Immature natural killer cell (primary cell): ENCODE results near the gene BNIP3. TPM values are rescaled to one million over a fixed set of nuclear protein-coding genes. Genes with fewer than 3 reads are reported as not detected.
"Not testable (repeated sequence)": the region's sequence is repeated elsewhere in the genome, so short reads cannot be mapped to it uniquely, and the experiment has no call there.

Experiments used
- DNase-seq, 3 donors: peaks; one replicate each; pipeline ENCODE4 v3.0.0; 2022; ENCODE audit warnings: mixed read lengths in 1 of 3
- H3K27ac Mint-ChIP-seq, 6 donors: one replicate each; pipeline ENCODE4 v1.8.0; 2020; ENCODE audit warnings: mixed read lengths in 6 of 6, mild to moderate bottlenecking in 5 of 6, inconsistent platforms in 4 of 6, moderate library complexity in 3 of 6
- H3K27me3 Mint-ChIP-seq, 3 donors: one replicate each; pipeline ENCODE4 v1.8.0; 2020 to 2021; ENCODE audit warnings: low read depth in 3 of 3, mild to moderate bottlenecking in 3 of 3, mixed read lengths in 3 of 3, moderate library complexity in 3 of 3, inconsistent platforms in 1 of 3
- H3K36me3 Mint-ChIP-seq, 3 donors: one replicate each; pipeline ENCODE4 v1.8.0; 2020; ENCODE audit warnings: mixed read lengths in 3 of 3, inconsistent platforms in 2 of 3, mild to moderate bottlenecking in 2 of 3
- H3K4me1 Mint-ChIP-seq, 2 donors: one replicate each; pipeline ENCODE4 v1.8.0; 2020; ENCODE audit warnings: inconsistent platforms in 2 of 2, mild to moderate bottlenecking in 2 of 2, mixed read lengths in 2 of 2, moderate library complexity in 1 of 2
- H3K4me3 Mint-ChIP-seq, 5 donors: one replicate each; pipeline ENCODE4 v1.8.0; 2020; ENCODE audit warnings: mild to moderate bottlenecking in 5 of 5, mixed read lengths in 5 of 5, inconsistent platforms in 3 of 5, moderate library complexity in 3 of 5
- H3K9me3 Mint-ChIP-seq, 6 donors: one replicate each; pipeline ENCODE4 v1.8.0; 2020; ENCODE audit warnings: mild to moderate bottlenecking in 6 of 6, mixed read lengths in 6 of 6, inconsistent platforms in 4 of 6, moderate library complexity in 3 of 6
- polyA plus RNA-seq, 3 donors: library from polyadenylated mRNA; unstranded; fragments of 300-500 nt; fragmentation: Illumina TruSeq; gene quantifications; one replicate each; pipeline ENCODE4 v1.2.3, GENCODE V29; 2021

BNIP3 gene
- polyA plus RNA-seq, 3 donors from 2014 or later, result 8.7 to 17.8 (median 9.0) TPM

DNA sequence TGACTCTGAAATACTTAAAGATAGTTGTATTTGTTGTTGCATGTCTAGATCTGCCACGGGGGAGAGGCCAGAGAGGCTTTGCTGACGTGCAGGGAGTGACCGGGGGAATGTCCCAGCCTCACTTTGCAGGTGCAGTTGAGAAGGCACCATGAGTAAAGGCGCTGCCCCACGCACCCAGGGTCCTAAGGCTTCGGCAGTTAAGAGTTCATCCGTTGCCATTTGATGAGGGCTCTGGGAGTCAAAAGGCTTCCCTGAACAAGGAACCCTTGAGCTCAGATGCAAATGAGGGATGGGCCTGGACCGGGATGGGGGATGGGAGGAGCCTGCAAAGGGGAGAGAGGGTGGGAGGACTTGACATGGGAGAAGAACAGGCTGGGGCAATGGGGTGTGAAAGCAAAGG, 60.5 kb downstream of the BNIP3 start:
- Mint-ChIP-seq H3K27me3 (no peaks in the 10 kb centered on the region), H3K36me3 (peaks cover 0 to 7% (median 5%) of the 10 kb centered on the region in 3 donors), H3K27ac (peak overlapping the region in 5 of 6 donors; percentile 28 to 52 (median 32)), H3K9me3 (peaks cover 0 to 9% (median 0%) of the 10 kb centered on the region in 6 donors), H3K4me1 (peaks cover 71 to 91% of the 10 kb centered on the region in 2 donors), H3K4me3 (no peak overlapping the region)
- no peak for DNase-seq

DNA sequence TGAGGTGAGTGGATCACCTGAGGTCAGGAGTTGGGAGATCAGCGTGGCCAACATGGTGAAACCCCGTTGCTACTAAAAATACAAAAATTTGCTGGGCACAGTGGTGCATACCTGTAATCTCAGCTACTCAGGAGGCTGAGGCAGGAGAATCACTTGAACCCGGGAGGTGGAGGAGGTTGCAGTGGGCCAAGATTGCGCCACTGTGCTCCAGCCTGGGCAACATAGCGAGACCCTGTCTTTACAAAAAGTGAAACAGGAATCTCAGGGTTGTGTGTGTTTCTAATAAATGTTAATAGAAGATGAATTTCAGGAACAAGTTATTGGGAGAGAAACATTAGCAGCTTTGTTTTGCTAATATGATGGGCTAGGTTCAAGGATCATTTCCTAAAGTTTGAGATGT, 61.0 kb downstream of the BNIP3 start:
- Mint-ChIP-seq H3K27ac (peak overlapping the region in 4 of 6 donors; percentile 28 to 50 (median 30)), H3K27me3 (no peaks in the 10 kb centered on the region), H3K4me1 (peaks cover 68 to 91% of the 10 kb centered on the region in 2 donors)

DNA sequence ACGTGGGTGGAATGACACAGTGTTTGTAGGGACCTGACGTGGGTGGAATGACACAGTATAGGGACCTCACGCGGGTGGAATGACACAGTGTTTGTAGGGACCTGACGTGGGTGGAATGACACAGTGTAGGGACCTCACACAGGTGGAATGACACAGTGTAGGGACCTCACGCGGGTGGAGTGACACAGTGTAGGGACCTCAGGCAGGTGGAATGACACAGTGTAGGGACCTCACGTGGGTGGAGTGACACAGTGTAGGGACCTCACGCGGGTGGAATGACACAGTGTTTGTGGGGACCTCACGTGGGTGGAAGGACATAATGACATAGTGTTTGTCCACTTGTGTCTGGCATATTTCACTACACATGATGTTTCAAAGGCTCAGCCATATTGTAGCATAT, 61.6 kb downstream of the BNIP3 start:
- Mint-ChIP-seq H3K36me3 (peaks cover 0 to 3% (median under 1%) of the 10 kb centered on the region in 3 donors), H3K27ac (peak overlapping the region in 3 of 6 donors; percentile 32 to 73 (median 41)), H3K9me3 (peaks cover 0 to 3% (median 0%) of the 10 kb centered on the region in 6 donors), H3K4me1 (peaks cover 66 to 89% of the 10 kb centered on the region in 2 donors), H3K27me3 (peaks cover 0 to 2% (median 0%) of the 10 kb centered on the region in 3 donors), H3K4me3 (no peak overlapping the region)
- DNase-seq, result no peak

More for the DNA sequence above, 61.0 kb downstream of the BNIP3 start:
- Mint-ChIP-seq H3K4me3 (no peak overlapping the region), H3K9me3 (peaks cover 0 to 9% (median 0%) of the 10 kb centered on the region in 6 donors), H3K36me3 (peaks cover 0 to 7% (median 5%) of the 10 kb centered on the region in 3 donors)
- no peak for DNase-seq

DNA sequence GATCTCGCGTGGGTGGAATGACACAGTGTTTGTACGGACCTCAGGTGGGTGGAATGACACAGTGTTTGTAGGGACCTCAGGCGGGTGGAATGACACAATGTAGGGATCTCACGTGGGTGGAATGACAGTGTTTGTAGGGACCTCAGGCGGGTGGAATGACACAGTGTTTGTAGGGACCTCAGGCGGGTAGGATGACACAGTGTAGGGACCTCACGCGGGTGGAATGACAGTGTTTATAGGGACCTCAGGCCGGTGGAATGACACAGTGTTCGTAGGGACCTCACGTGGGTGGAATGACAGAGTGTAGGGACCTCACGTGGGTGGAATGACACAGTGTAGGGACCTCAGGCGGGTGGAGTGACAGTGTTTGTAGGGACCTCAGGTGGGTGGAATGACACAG, 62.3 kb downstream of the BNIP3 start:
- H3K4me1 Mint-ChIP-seq, result peaks cover 65 to 89% of the 10 kb centered on the region in 2 donors
- H3K27me3 Mint-ChIP-seq, DNase-seq, H3K36me3 Mint-ChIP-seq, H3K4me3 Mint-ChIP-seq, H3K9me3 Mint-ChIP-seq: not testable (repeated sequence)
- H3K27ac Mint-ChIP-seq, result peak overlapping the region in 3 of 6 donors; percentile 4 to 32 (median 17)

Other genes starting within 250 kb of the BNIP3 start
- 10 to 100 TPM; 24.7 to 33.4 (median 30.6) TPM for gene PPP2R2D, start 80.9 kb downstream of the BNIP3 start, polyA plus RNA-seq
- gene JAKMIP3, start 84.0 kb upstream of the BNIP3 start, polyA plus RNA-seq, result not detected
- gene DPYSL4, start 205.0 kb upstream of the BNIP3 start, polyA plus RNA-seq, result not detected